DMS53 treated with DMSO at 0.1 percent for 48 hours (cell line): ENCODE measurements around the gene MPIG6B.
A peak's percentile ranks its signal among the peaks of the same experiment; 100 is the strongest.

Experiments used
- DNase-seq: peaks from one replicate; lab custom pipeline; 2025; ENCODE audit not compliant: unreplicated experiment; lab: John Stamatoyannopoulos, UW

The MPIG6B gene

GRCh38 chr6:31723245-31723979 is at the start of gene MPIG6B:
MPIG6B (plus strand) TSS chr6:31723373; CDS start chr6:31723384, 11 bp downstream.
- no peak for DNase-seq

- DNase-seq, result no peak
These were observed 46.8 kb upstream of the MPIG6B start for GRCh38 chr6:31676322-31676903.

GRCh38 chr6:31676904-31677303 is 46.3 kb upstream of the MPIG6B start:
- no peak for DNase-seq

GRCh38 chr6:31677955-31678354 is 45.2 kb upstream of the MPIG6B start:
- no peak for DNase-seq

GRCh38 chr6:31680226-31681134 is 42.7 kb upstream of the MPIG6B start, which contains the start of gene LY6G5C:
LY6G5C (minus strand) TSS chr6:31681067; CDS start chr6:31680373, 694 bp downstream.
- peak; percentile 92 for DNase-seq

- peak; percentile 29 for DNase-seq
These were observed 42.0 kb upstream of the MPIG6B start for GRCh38 chr6:31681135-31681671.

GRCh38 chr6:31683591-31683990 is 39.6 kb upstream of the MPIG6B start:
- DNase-seq, result peak; percentile 8

- DNase-seq, result no peak
These were observed 36.7 kb upstream of the MPIG6B start for GRCh38 chr6:31686483-31686882.

GRCh38 chr6:31687321-31687720 is 35.9 kb upstream of the MPIG6B start:
- DNase-seq, result no peak

GRCh38 chr6:31687860-31688693 is 35.1 kb upstream of the MPIG6B start:
- no peak for DNase-seq

- no peak for DNase-seq
These were observed 33.7 kb upstream of the MPIG6B start for GRCh38 chr6:31689249-31690110.

- DNase-seq, result no peak
These were observed 32.7 kb upstream of the MPIG6B start for GRCh38 chr6:31690231-31691077.

GRCh38 chr6:31691078-31691463 is 32.1 kb upstream of the MPIG6B start:
- no peak for DNase-seq

GRCh38 chr6:31691564-31692108 is 31.5 kb upstream of the MPIG6B start:
- DNase-seq, result no peak

- no peak for DNase-seq
These were observed 30.8 kb upstream of the MPIG6B start for GRCh38 chr6:31692353-31692752.

- no peak for DNase-seq
These were observed 30.3 kb upstream of the MPIG6B start for GRCh38 chr6:31692886-31693285.

GRCh38 chr6:31693535-31693934 is 29.6 kb upstream of the MPIG6B start:
- DNase-seq, result no peak

GRCh38 chr6:31697555-31697954 is 25.6 kb upstream of the MPIG6B start:
- no peak for DNase-seq
